HG03045 (cell line): Measurements from ENCODE around the gene STK32C.
A peak's percentile ranks its signal among the peaks of the same experiment; 100 is the strongest.
"Not testable (repeated sequence)": the region's sequence is repeated elsewhere in the genome, so short reads cannot be mapped to it uniquely, and the experiment has no call there.

Experiments
- ATAC-seq: cut with Tn5 transposase; IDR thresholded peaks from one replicate; pipeline ENCODE4 v1.9.1; 2021; ENCODE audit warnings: mild to moderate bottlenecking, moderate library complexity; ENCODE audit not compliant: unreplicated experiment

STK32C gene

GRCh38 chr10:132320654-132321469, 13.1 kb upstream of the STK32C start:
- ATAC-seq: peak; percentile 15

GRCh38 chr10:132319853-132320653, 12.3 kb upstream of the STK32C start:
- ATAC-seq: peak; percentile 96

GRCh38 chr10:132317477-132317876, 9.7 kb upstream of the STK32C start:
- not testable (repeated sequence) for ATAC-seq

GRCh38 chr10:132316133-132316532, 8.4 kb upstream of the STK32C start:
- no peak for ATAC-seq

GRCh38 chr10:132314881-132315280, 7.1 kb upstream of the STK32C start:
- not testable (repeated sequence) for ATAC-seq

- ATAC-seq: no peak
Measured at GRCh38 chr10:132314336-132314735, 6.6 kb upstream of the STK32C start.

GRCh38 chr10:132313865-132314264, 6.1 kb upstream of the STK32C start:
- ATAC-seq: no peak

- no peak for ATAC-seq
Measured at GRCh38 chr10:132313305-132313704, 5.6 kb upstream of the STK32C start.

GRCh38 chr10:132311338-132311939, 3.7 kb upstream of the STK32C start:
- ATAC-seq: no peak

- ATAC-seq: no peak
Measured at GRCh38 chr10:132310701-132311337, 3.1 kb upstream of the STK32C start.

- no peak for ATAC-seq
Measured at GRCh38 chr10:132309879-132310591, 2.3 kb upstream of the STK32C start.

GRCh38 chr10:132309471-132309865, 1.7 kb upstream of the STK32C start:
- no peak for ATAC-seq

GRCh38 chr10:132308587-132309470, 1.1 kb upstream of the STK32C start:
- ATAC-seq: peak; percentile 0

- ATAC-seq: no peak
Measured at GRCh38 chr10:132306864-132307751, 642 bp downstream of the STK32C start.

- ATAC-seq: no peak
Measured at GRCh38 chr10:132306343-132306685, 1.4 kb downstream of the STK32C start.

GRCh38 chr10:132305654-132306342, 2.0 kb downstream of the STK32C start:
- ATAC-seq: no peak

- no peak for ATAC-seq
Measured at GRCh38 chr10:132304756-132305509, 2.8 kb downstream of the STK32C start.
